ENCODE data around the gene CCDC141.
A peak's percentile ranks its signal among the peaks of the same experiment; 100 is the strongest.
"Not testable (repeated sequence)": the region's sequence is repeated elsewhere in the genome, so short reads cannot be mapped to it uniquely, and the experiment has no call there.

The CCDC141 gene

GRCh38 chr2:179021258-179021657, 28.7 kb downstream of the CCDC141 start:
- in situ Hi-C loops (cut with MboI; ENCODE audit: low pct_unique_long_range_greater_than_20kb, low sequenced_read_pairs, unreplicated experiment) = no loop called here
- TF ChIP-seq, protein P1, sequence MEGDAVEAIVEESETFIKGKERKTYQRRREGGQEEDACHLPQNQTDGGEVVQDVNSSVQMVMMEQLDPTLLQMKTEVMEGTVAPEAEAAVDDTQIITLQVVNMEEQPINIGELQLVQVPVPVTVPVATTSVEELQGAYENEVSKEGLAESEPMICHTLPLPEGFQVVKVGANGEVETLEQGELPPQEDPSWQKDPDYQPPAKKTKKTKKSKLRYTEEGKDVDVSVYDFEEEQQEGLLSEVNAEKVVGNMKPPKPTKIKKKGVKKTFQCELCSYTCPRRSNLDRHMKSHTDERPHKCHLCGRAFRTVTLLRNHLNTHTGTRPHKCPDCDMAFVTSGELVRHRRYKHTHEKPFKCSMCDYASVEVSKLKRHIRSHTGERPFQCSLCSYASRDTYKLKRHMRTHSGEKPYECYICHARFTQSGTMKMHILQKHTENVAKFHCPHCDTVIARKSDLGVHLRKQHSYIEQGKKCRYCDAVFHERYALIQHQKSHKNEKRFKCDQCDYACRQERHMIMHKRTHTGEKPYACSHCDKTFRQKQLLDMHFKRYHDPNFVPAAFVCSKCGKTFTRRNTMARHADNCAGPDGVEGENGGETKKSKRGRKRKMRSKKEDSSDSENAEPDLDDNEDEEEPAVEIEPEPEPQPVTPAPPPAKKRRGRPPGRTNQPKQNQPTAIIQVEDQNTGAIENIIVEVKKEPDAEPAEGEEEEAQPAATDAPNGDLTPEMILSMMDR (IDR thresholded peaks at IDR 0.05; ENCODE audit: extremely low read depth, insufficient read depth, missing control alignments) = no peak
- peak; percentile 33 for DNase-seq (ENCODE audit: low spot score)

GRCh38 chr2:179020156-179020750, 29.7 kb downstream of the CCDC141 start:
- DNase-seq (ENCODE audit: low spot score) = peak; percentile 14
- in situ Hi-C loops (cut with MboI; ENCODE audit: low pct_unique_long_range_greater_than_20kb, low sequenced_read_pairs, unreplicated experiment) = no loop called here

GRCh38 chr2:179019260-179019659, 30.7 kb downstream of the CCDC141 start:
- TF ChIP-seq, protein P1 (IDR thresholded peaks at IDR 0.05; ENCODE audit: extremely low read depth, insufficient read depth, missing control alignments) = no peak
- in situ Hi-C loops (cut with MboI; ENCODE audit: low pct_unique_long_range_greater_than_20kb, low sequenced_read_pairs, unreplicated experiment) = no loop called here
- no peak for DNase-seq (ENCODE audit: low spot score)

More at GRCh38 chr2:179020156-179020750, 29.7 kb downstream of the CCDC141 start:
- TF ChIP-seq, protein P1 (IDR thresholded peaks at IDR 0.05; ENCODE audit: extremely low read depth, insufficient read depth, missing control alignments) = peak; percentile 64

- TF ChIP-seq, protein P1 (IDR thresholded peaks at IDR 0.05; ENCODE audit: extremely low read depth, insufficient read depth, missing control alignments) = no peak
- no peak for DNase-seq (ENCODE audit: low spot score)
- in situ Hi-C loops (cut with MboI; ENCODE audit: low pct_unique_long_range_greater_than_20kb, low sequenced_read_pairs, unreplicated experiment) = no loop called here
Observed at GRCh38 chr2:179017773-179018357, 32.1 kb downstream of the CCDC141 start.

- in situ Hi-C loops (cut with MboI; ENCODE audit: low pct_unique_long_range_greater_than_20kb, low sequenced_read_pairs, unreplicated experiment); DNase-seq (ENCODE audit: low spot score): not testable (repeated sequence)
Observed at GRCh38 chr2:179014189-179014588, 35.7 kb downstream of the CCDC141 start.

GRCh38 chr2:179005976-179006375, 44.0 kb downstream of the CCDC141 start:
- in situ Hi-C loops (cut with MboI; ENCODE audit: low pct_unique_long_range_greater_than_20kb, low sequenced_read_pairs, unreplicated experiment) = no loop called here
- DNase-seq (ENCODE audit: low spot score) = no peak
- TF ChIP-seq, protein P1 (IDR thresholded peaks at IDR 0.05; ENCODE audit: extremely low read depth, insufficient read depth, missing control alignments) = no peak

GRCh38 chr2:178999476-178999875, 50.5 kb downstream of the CCDC141 start:
- TF ChIP-seq, protein P1 (IDR thresholded peaks at IDR 0.05; ENCODE audit: extremely low read depth, insufficient read depth, missing control alignments) = no peak
- no peak for DNase-seq (ENCODE audit: low spot score)
- in situ Hi-C loops (cut with MboI; ENCODE audit: low pct_unique_long_range_greater_than_20kb, low sequenced_read_pairs, unreplicated experiment) = no loop called here

Data from GM13977 (cell line).